HEK293 (cell line): Measurements from ENCODE around the gene CDH2.

Experiments used
- KLF16 ChIP-seq: fragments of 450-650 bp; formaldehyde crosslinking; IDR thresholded peaks from 2 replicates; pipeline ENCODE4 v1.5.1; 2017; ENCODE audit warnings: missing biosample characterization, missing genetic modification characterization
- RBAK ChIP-seq: fragments of 450-650 bp; formaldehyde crosslinking; IDR thresholded peaks from 2 replicates; pipeline ENCODE4 v1.5.1; 2016; ENCODE audit warnings: missing biosample characterization, missing genetic modification characterization
- ZNF274 ChIP-seq, 2 experiments: fragments of 200-500 bp in 1 of 2; fragments of 450-650 bp in 1 of 2; sonication (Bioruptor generic) in 1 of 2; formaldehyde crosslinking in 1 of 2; IDR thresholded peaks; 2 replicates each; pipeline versions ENCODE4 v1.5.1 to v1.6.1; 2014 to 2016; ENCODE audit warnings: borderline replicate concordance in 1 of 2, inconsistent platforms in 1 of 2, low read length in 1 of 2, missing biosample characterization in 1 of 2, missing genetic modification characterization in 1 of 2
- ZNF560 ChIP-seq: fragments of 450-650 bp; formaldehyde crosslinking; IDR thresholded peaks from 2 replicates; pipeline ENCODE4 v1.5.1; 2017; ENCODE audit warnings: missing biosample characterization, missing genetic modification characterization, borderline replicate concordance
- TF ChIP-seq, protein P1 (sequence below): fragments of 450-650 bp; formaldehyde crosslinking; IDR thresholded peaks from 2 replicates; pipeline ENCODE4 v1.5.1; 2016; ENCODE audit warnings: missing biosample characterization, missing genetic modification characterization

DNA sequence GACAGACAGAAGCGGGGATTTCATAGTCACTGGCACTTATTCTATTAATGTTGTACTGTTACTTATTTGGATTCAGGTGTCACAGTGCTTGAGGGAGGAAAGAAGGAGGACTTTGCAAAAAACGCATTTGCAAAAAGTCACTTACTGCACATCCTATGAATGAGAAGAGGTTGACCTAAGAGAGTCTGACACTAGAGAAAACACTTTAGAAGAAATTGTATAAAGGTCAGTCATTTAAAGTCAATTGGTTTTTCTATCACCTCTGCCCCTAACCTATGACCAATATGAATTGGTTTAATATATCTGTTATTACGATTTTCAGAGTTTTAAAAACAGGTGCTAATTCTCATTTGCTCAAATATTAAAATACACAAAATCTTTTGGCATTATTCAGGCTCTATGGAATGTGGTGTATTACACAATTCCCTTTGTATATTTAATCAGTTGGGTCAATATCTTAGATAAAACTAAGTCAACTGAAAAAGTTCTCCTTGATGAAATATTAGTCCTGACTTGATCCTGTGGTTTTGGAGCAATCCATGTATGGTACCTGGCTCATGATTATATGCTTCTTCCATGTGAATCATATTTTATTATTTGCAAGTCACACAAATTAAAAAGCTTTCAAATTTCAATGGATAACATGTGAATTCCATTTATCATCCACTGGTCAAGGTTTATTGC lies 157.4 kb downstream of the CDH2 start:
- TF ChIP-seq ZNF560 (tag by site-specific recombination) = no peak
- TF ChIP-seq ZNF274 (IDR thresholded peaks at IDR 0.05; ENCODE audit: low read length) = no peak
- TF ChIP-seq ZNF274 (tag by site-specific recombination; IDR thresholded peaks at IDR 0.05; ENCODE audit: borderline replicate concordance) = no peak
- TF ChIP-seq KLF16 (tag by site-specific recombination) = no peak
- TF ChIP-seq, protein P1, sequence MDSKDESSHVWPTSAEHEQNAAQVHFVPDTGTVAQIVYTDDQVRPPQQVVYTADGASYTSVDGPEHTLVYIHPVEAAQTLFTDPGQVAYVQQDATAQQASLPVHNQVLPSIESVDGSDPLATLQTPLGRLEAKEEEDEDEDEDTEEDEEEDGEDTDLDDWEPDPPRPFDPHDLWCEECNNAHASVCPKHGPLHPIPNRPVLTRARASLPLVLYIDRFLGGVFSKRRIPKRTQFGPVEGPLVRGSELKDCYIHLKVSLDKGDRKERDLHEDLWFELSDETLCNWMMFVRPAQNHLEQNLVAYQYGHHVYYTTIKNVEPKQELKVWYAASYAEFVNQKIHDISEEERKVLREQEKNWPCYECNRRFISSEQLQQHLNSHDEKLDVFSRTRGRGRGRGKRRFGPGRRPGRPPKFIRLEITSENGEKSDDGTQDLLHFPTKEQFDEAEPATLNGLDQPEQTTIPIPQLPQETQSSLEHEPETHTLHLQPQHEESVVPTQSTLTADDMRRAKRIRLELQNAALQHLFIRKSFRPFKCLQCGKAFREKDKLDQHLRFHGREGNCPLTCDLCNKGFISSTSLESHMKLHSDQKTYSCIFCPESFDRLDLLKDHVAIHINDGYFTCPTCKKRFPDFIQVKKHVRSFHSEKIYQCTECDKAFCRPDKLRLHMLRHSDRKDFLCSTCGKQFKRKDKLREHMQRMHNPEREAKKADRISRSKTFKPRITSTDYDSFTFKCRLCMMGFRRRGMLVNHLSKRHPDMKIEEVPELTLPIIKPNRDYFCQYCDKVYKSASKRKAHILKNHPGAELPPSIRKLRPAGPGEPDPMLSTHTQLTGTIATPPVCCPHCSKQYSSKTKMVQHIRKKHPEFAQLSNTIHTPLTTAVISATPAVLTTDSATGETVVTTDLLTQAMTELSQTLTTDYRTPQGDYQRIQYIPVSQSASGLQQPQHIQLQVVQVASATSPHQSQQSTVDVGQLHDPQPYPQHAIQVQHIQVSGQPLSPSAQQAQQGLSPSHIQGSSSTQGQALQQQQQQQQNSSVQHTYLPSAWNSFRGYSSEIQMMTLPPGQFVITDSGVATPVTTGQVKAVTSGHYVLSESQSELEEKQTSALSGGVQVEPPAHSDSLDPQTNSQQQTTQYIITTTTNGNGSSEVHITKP (tag by site-specific recombination) = no peak
- no peak for TF ChIP-seq RBAK
